Left lung (tissue), 10 donors: ENCODE results near the gene KRTAP21-3. TPM values are rescaled to one million over a fixed set of nuclear protein-coding genes. Genes with fewer than 3 reads are reported as not detected.

ENCODE experiments used
- ATAC-seq: fragments of 200-7000 bp; cut with Tn5 transposase; one replicate; pipeline ENCODE4 v1.9.1; 2020; ENCODE audit warnings: moderate library complexity
- DNase-seq, 4 donors: peaks; one replicate each; pipeline ENCODE4 v3.0.0-alpha.2; 2013 to 2020
- H3K27ac ChIP-seq, 2 donors: fragments of 200-600 bp; sonication (generic) in 1 of 2; one replicate each; pipeline versions ENCODE4 v1.5.0 to v1.8.0; 2020 to 2021
- H3K27me3 ChIP-seq, 2 donors: fragments of 200-600 bp; sonication (generic) in 1 of 2; one replicate each; pipeline versions ENCODE4 v1.5.0 to v1.8.0; 2020 to 2021
- H3K36me3 ChIP-seq, 2 donors: fragments of 200-600 bp; sonication (generic) in 1 of 2; one replicate each; pipeline versions ENCODE4 v1.5.0 to v1.8.0; 2020 to 2021
- H3K4me1 ChIP-seq, 2 donors: fragments of 200-600 bp; one replicate each; pipeline ENCODE4 v1.8.0; 2021
- H3K4me3 ChIP-seq, 2 donors: fragments of 200-600 bp; sonication (generic) in 1 of 2; one replicate each; pipeline versions ENCODE4 v1.5.0 to v1.8.0; 2020 to 2021; ENCODE audit warnings: mild to moderate bottlenecking in 1 of 2
- H3K9me3 ChIP-seq, 2 donors: fragments of 200-600 bp; sonication (generic) in 1 of 2; one replicate each; pipeline versions ENCODE4 v1.5.0 to v1.8.0; 2020 to 2021
- intact Hi-C, 2 donors: fragments of 100-400 bp; cut with DNase I; formaldehyde crosslinking; loops; one replicate each; pipeline versions ENCODE4 v1.11.2 to v1.14.2; 2022
- polyA plus RNA-seq, 6 donors: library from polyadenylated mRNA; unstranded; fragments of 120-200 nt; gene quantifications; one replicate each; pipeline ENCODE4 v1.2.1, GENCODE V29; 2013; ENCODE audit not compliant: insufficient read length in 6 of 6
- total RNA-seq, 2 donors: library from RNA; stranded (reverse); fragmentation: NEBNext Ultra II Directional; extraction: Animal tissue kit (Norgen Biotek cat#: 25700); gene quantifications; one replicate each; pipeline ENCODE4 v1.2.1, GENCODE V29; 2021
- TF ChIP-seq, protein P1 (sequence below), 2 donors: fragments of 200-600 bp; sonication (generic) in 1 of 2; IDR thresholded peaks; one replicate each; pipeline versions ENCODE4 v1.5.0 to v1.8.0; 2021; ENCODE audit warnings: antibody characterized with exemption in 2 of 2
- donor health status: DM: no; HTN: yes; CAD: no.
- donor health status: DM: no; HTN: no; CAD: no.

KRTAP21-3 gene
- total and polyA plus RNA-seq, 8 donors, result not detected

DNA sequence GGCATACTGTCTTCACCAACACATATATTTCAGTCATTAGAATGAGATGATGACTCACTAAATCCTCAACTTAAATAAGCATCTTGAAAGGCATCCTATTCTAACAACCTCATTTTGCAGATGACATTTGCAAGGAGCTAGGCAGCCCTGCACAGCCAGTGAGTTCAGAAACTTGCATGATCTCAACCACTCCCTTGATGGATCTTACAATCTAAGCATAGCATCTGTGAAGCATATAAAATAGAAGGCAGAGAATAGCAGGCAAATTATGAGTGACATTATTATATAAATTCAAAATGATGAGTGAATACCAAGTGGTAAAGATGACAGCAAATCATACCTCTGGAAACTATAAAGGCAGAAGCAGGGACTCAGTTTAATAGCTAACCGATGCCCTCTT lies 44.3 kb downstream of the KRTAP21-3 start:
- no peak overlapping the region for H3K27ac ChIP-seq
- no peak for ATAC-seq
- TF ChIP-seq, protein P1, sequence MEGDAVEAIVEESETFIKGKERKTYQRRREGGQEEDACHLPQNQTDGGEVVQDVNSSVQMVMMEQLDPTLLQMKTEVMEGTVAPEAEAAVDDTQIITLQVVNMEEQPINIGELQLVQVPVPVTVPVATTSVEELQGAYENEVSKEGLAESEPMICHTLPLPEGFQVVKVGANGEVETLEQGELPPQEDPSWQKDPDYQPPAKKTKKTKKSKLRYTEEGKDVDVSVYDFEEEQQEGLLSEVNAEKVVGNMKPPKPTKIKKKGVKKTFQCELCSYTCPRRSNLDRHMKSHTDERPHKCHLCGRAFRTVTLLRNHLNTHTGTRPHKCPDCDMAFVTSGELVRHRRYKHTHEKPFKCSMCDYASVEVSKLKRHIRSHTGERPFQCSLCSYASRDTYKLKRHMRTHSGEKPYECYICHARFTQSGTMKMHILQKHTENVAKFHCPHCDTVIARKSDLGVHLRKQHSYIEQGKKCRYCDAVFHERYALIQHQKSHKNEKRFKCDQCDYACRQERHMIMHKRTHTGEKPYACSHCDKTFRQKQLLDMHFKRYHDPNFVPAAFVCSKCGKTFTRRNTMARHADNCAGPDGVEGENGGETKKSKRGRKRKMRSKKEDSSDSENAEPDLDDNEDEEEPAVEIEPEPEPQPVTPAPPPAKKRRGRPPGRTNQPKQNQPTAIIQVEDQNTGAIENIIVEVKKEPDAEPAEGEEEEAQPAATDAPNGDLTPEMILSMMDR (IDR thresholded peaks at IDR 0.05), result no peak
- intact Hi-C loops, result no loop called here
- H3K9me3 ChIP-seq, result peaks cover 0 to 6% of the 10 kb centered on the region in 2 donors
- H3K36me3 ChIP-seq, result no peaks in the 10 kb centered on the region
- H3K4me1 ChIP-seq, result no peaks in the 10 kb centered on the region
- no peak overlapping the region for H3K4me3 ChIP-seq
- H3K27me3 ChIP-seq, result no peaks in the 10 kb centered on the region
- no peak for DNase-seq

DNA sequence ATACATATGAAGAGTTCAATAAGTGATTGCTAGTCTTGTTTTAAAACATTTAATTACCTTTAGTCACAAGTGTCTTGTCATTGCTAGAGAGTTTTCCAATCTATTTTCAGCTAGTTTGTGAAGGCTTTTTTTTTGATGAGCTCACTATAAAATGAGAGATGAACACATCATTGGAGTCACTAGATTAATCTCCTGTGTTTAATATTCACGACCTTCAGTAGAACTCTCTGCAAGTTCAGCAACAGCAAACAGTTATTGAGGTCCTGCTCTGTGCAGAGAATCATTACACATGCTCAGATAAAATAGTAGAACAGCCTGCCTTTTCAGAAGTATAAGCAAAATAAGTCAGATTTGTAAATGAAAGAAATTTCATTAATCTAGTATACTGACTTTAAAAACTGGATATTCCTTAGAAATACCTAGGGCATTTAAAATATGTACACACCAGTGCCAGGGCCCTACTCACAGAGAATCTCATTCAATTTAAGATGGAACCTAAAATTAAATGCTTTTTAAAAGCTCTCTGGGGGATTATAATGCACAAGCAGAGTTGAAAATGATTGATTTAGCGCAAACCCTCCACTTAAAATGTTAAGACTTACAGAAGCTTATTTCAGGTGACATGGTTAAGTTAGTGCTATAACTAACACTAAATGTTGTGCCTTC lies 45.5 kb downstream of the KRTAP21-3 start:
- no peak for ATAC-seq
- TF ChIP-seq, protein P1 (IDR thresholded peaks at IDR 0.05), result no peak
- no peaks in the 10 kb centered on the region for H3K27me3 ChIP-seq
- DNase-seq, result no peak
- H3K4me3 ChIP-seq, result no peak overlapping the region
- H3K9me3 ChIP-seq, result peaks cover 0 to 10% of the 10 kb centered on the region in 2 donors
- H3K4me1 ChIP-seq, result no peaks in the 10 kb centered on the region
- H3K36me3 ChIP-seq, result no peaks in the 10 kb centered on the region
- H3K27ac ChIP-seq, result no peak overlapping the region
- intact Hi-C loops, result no loop called here

DNA sequence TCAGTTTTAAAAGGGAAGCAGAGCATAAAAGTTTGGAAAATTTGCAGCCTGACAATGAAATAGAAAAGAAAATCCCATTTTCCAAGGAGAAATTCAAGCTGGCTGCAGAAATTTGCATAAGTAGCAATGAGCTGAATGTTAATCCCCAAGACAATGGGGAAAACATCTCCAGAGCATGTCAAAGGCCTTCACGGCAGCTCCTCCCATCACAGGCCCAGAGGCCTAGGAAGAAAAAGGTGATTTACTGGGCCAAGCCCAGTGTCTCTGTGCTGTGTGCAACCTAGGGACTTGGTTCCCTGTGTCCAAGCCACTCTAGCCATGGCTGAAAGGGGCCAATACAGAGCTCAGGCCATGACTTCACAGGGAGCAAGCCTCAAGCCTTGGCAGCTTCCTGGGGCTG lies 49.8 kb downstream of the KRTAP21-3 start:
- intact Hi-C loops, result no loop called here
- Histone ChIP-seq H3K27me3 (no peaks in the 10 kb centered on the region), H3K36me3 (no peaks in the 10 kb centered on the region), H3K9me3 (peaks cover 0 to 10% of the 10 kb centered on the region in 2 donors), H3K4me1 (no peaks in the 10 kb centered on the region), H3K27ac (no peak overlapping the region), H3K4me3 (no peak overlapping the region)
- ATAC-seq (no peak), DNase-seq (no peak)
- TF ChIP-seq, protein P1 (IDR thresholded peaks at IDR 0.05), result no peak

Other genes starting within 250 kb of the KRTAP21-3 start
- gene KRTAP19-1, start 238.4 kb downstream of the KRTAP21-3 start, total RNA-seq, result not detected
- gene KRTAP19-1, start 238.4 kb downstream of the KRTAP21-3 start, polyA plus RNA-seq, result not detected
- not detected for gene KRTAP19-2, start 231.3 kb downstream of the KRTAP21-3 start, total RNA-seq
- gene KRTAP19-2, start 231.3 kb downstream of the KRTAP21-3 start, polyA plus RNA-seq, result not detected
- gene KRTAP19-3, start 226.8 kb downstream of the KRTAP21-3 start, total RNA-seq, result not detected
- not detected for gene KRTAP19-3, start 226.8 kb downstream of the KRTAP21-3 start, polyA plus RNA-seq
- gene KRTAP19-4, start 221.6 kb downstream of the KRTAP21-3 start, total RNA-seq, result not detected
- not detected for gene KRTAP19-4, start 221.6 kb downstream of the KRTAP21-3 start, polyA plus RNA-seq
- not detected for gene KRTAP19-5, start 216.6 kb downstream of the KRTAP21-3 start, total RNA-seq
- not detected for gene KRTAP19-5, start 216.6 kb downstream of the KRTAP21-3 start, polyA plus RNA-seq
- not detected for gene KRTAP19-6, start 176.9 kb downstream of the KRTAP21-3 start, total RNA-seq
- gene KRTAP19-6, start 176.9 kb downstream of the KRTAP21-3 start, polyA plus RNA-seq, result not detected
- gene KRTAP19-7, start 157.5 kb downstream of the KRTAP21-3 start, total RNA-seq, result not detected
- not detected for gene KRTAP19-7, start 157.5 kb downstream of the KRTAP21-3 start, polyA plus RNA-seq
- gene KRTAP22-2, start 128.4 kb downstream of the KRTAP21-3 start, total RNA-seq, result not detected
- not detected for gene KRTAP22-2, start 128.4 kb downstream of the KRTAP21-3 start, polyA plus RNA-seq
- not detected for gene KRTAP6-3, start 126.3 kb downstream of the KRTAP21-3 start, total RNA-seq
- not detected for gene KRTAP6-3, start 126.3 kb downstream of the KRTAP21-3 start, polyA plus RNA-seq
- not detected for gene KRTAP6-2, start 119.9 kb downstream of the KRTAP21-3 start, total RNA-seq
- not detected for gene KRTAP6-2, start 119.9 kb downstream of the KRTAP21-3 start, polyA plus RNA-seq
- gene KRTAP22-1, start 117.7 kb downstream of the KRTAP21-3 start, total RNA-seq, result not detected
- gene KRTAP22-1, start 117.7 kb downstream of the KRTAP21-3 start, polyA plus RNA-seq, result not detected
- not detected for gene KRTAP6-1, start 104.8 kb downstream of the KRTAP21-3 start, total RNA-seq
- not detected for gene KRTAP6-1, start 104.8 kb downstream of the KRTAP21-3 start, polyA plus RNA-seq
- gene KRTAP20-1, start 102.4 kb downstream of the KRTAP21-3 start, total RNA-seq, result not detected
- not detected for gene KRTAP20-1, start 102.4 kb downstream of the KRTAP21-3 start, polyA plus RNA-seq
- not detected for gene KRTAP20-4, start 98.2 kb downstream of the KRTAP21-3 start, total RNA-seq
- not detected for gene KRTAP20-4, start 98.2 kb downstream of the KRTAP21-3 start, polyA plus RNA-seq
- gene KRTAP20-2, start 83.6 kb downstream of the KRTAP21-3 start, total RNA-seq, result not detected
- gene KRTAP20-2, start 83.6 kb downstream of the KRTAP21-3 start, polyA plus RNA-seq, result not detected
- gene KRTAP20-3, start 75.9 kb downstream of the KRTAP21-3 start, total RNA-seq, result not detected
- gene KRTAP20-3, start 75.9 kb downstream of the KRTAP21-3 start, polyA plus RNA-seq, result not detected
- gene KRTAP21-2, start 28.5 kb upstream of the KRTAP21-3 start, total RNA-seq, result not detected
- gene KRTAP21-2, start 28.5 kb upstream of the KRTAP21-3 start, polyA plus RNA-seq, result not detected
- gene KRTAP21-1, start 36.7 kb upstream of the KRTAP21-3 start, total RNA-seq, result not detected
- gene KRTAP21-1, start 36.7 kb upstream of the KRTAP21-3 start, polyA plus RNA-seq, result not detected
- gene KRTAP8-1, start 94.5 kb upstream of the KRTAP21-3 start, total RNA-seq, result not detected
- not detected for gene KRTAP8-1, start 94.5 kb upstream of the KRTAP21-3 start, polyA plus RNA-seq
- gene KRTAP7-1, start 111.0 kb upstream of the KRTAP21-3 start, total RNA-seq, result not detected
- not detected for gene KRTAP7-1, start 111.0 kb upstream of the KRTAP21-3 start, polyA plus RNA-seq
- not detected for gene KRTAP11-1, start 162.8 kb upstream of the KRTAP21-3 start, total RNA-seq
- not detected for gene KRTAP11-1, start 162.8 kb upstream of the KRTAP21-3 start, polyA plus RNA-seq